Measurements from ENCODE around the gene SYTL4.

GRCh38 chrX:100645106-100645505 lies 86.8 kb downstream of the SYTL4 start:
- TF ChIP-seq SETDB1 (IDR thresholded peaks at IDR 0.05; ENCODE audit: insufficient read length, low read length): no peak
- no peak for TF ChIP-seq HOXC10 (CRISPR knock-in tag; IDR thresholded peaks at IDR 0.05)
- TF ChIP-seq CTCF (tag by site-specific recombination; IDR thresholded peaks at IDR 0.05): no peak
- no peak for TF ChIP-seq TCF7L2 (IDR thresholded peaks at IDR 0.05; ENCODE audit: borderline replicate concordance, low read depth, low read length)
- TF ChIP-seq ZNF629 (tag by site-specific recombination; IDR thresholded peaks at IDR 0.05): no peak
- no peak for TF ChIP-seq MYNN (tag by site-specific recombination; IDR thresholded peaks at IDR 0.05; ENCODE audit: borderline replicate concordance)
- no peak for TF ChIP-seq ZNF274 (IDR thresholded peaks at IDR 0.05; ENCODE audit: low read length)
- TF ChIP-seq ZNF274 (tag by site-specific recombination; IDR thresholded peaks at IDR 0.05; ENCODE audit: borderline replicate concordance): no peak
- no peak for TF ChIP-seq YY2 (tag by site-specific recombination; IDR thresholded peaks at IDR 0.05)
- TF ChIP-seq, protein P1, sequence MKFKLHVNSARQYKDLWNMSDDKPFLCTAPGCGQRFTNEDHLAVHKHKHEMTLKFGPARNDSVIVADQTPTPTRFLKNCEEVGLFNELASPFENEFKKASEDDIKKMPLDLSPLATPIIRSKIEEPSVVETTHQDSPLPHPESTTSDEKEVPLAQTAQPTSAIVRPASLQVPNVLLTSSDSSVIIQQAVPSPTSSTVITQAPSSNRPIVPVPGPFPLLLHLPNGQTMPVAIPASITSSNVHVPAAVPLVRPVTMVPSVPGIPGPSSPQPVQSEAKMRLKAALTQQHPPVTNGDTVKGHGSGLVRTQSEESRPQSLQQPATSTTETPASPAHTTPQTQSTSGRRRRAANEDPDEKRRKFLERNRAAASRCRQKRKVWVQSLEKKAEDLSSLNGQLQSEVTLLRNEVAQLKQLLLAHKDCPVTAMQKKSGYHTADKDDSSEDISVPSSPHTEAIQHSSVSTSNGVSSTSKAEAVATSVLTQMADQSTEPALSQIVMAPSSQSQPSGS (tag by site-specific recombination; IDR thresholded peaks at IDR 0.05; ENCODE audit: low read depth): no peak
- no peak for TF ChIP-seq HOXA7 (CRISPR knock-in tag; IDR thresholded peaks at IDR 0.05; ENCODE audit: borderline replicate concordance)

Data from HEK293 (cell line).